ENCODE results near the gene JADE3. TPM values are rescaled to one million over a fixed set of nuclear protein-coding genes. Genes with fewer than 3 reads are reported as not detected.

Gene JADE3
- total RNA-seq, 3 donors from 2014 or later: 7.5 to 20.8 (median 12.8) TPM

DNA sequence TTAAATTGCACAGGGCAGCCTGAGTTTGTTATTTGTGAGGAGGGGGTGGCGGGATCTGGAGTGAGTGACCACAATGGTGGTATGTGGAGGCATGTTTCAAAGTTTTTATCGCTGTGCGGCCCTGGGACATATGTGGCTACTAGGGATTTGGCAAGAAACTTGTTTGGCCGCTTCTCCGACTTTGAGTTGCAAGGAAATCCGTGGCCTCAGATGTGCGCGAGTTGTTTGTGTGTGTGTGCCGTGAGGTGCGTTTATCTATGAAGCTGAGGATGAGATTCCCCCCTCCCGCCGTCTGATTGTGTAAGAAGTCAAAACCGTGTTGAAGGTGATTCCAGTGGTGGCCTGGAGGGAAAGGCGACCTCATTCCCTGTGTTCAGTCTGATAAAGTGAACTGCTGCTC is 1.4 kb downstream of the JADE3 start:
- Histone ChIP-seq H3K36me3 (no peaks in the 10 kb centered on the region), H3K4me3 (peak overlapping the region; percentile 60 to 83 (median 62)), H3K9me3 (peaks cover 0 to 5% of the 10 kb centered on the region in 2 donors), H3K27ac (no peak overlapping the region), H3K27me3 (peaks cover 0 to 17% of the 10 kb centered on the region in 2 donors), H3K4me1 (no peaks in the 10 kb centered on the region)
- DNase-seq (ENCODE audit: low spot score in 2 of 2): peak in 1 of 2 donors; percentile 17
- no peak for TF ChIP-seq POLR2A (IDR thresholded peaks at IDR 0.05)
- TF ChIP-seq POLR2AphosphoS5 (IDR thresholded peaks at IDR 0.05): no peak
- intact Hi-C loops (cut with DNase I; ENCODE audit: low total_unique reads): no loop called here

DNA sequence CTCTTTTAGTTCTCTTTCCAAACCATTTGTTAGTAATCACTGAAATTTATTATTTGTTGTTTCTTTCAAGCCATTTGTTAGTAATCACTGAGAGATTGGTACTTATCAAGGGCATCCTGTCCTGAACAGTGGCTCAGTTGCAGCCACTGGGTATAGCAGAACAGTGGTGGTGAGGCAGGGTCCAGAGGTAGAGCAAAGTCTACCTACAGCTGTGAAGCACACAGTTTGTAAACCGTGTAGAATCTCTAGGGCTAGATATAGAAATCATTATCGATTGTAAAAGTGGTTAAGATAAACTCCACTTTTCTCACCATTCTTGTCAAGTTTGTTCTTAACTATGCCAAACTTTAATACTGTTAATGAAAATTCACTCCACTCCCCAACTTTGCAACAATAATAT is 4.1 kb downstream of the JADE3 start:
- intact Hi-C loops (cut with DNase I; ENCODE audit: low total_unique reads): no loop called here
- H3K9me3 ChIP-seq: peaks cover 0 to 19% of the 10 kb centered on the region in 2 donors
- DNase-seq (ENCODE audit: low spot score in 2 of 2): no peak
- no peaks in the 10 kb centered on the region for H3K4me1 ChIP-seq
- H3K36me3 ChIP-seq: no peaks in the 10 kb centered on the region
- no peak overlapping the region for H3K4me3 ChIP-seq
- H3K27me3 ChIP-seq: peaks cover 0 to 22% of the 10 kb centered on the region in 2 donors
- TF ChIP-seq, protein P1, sequence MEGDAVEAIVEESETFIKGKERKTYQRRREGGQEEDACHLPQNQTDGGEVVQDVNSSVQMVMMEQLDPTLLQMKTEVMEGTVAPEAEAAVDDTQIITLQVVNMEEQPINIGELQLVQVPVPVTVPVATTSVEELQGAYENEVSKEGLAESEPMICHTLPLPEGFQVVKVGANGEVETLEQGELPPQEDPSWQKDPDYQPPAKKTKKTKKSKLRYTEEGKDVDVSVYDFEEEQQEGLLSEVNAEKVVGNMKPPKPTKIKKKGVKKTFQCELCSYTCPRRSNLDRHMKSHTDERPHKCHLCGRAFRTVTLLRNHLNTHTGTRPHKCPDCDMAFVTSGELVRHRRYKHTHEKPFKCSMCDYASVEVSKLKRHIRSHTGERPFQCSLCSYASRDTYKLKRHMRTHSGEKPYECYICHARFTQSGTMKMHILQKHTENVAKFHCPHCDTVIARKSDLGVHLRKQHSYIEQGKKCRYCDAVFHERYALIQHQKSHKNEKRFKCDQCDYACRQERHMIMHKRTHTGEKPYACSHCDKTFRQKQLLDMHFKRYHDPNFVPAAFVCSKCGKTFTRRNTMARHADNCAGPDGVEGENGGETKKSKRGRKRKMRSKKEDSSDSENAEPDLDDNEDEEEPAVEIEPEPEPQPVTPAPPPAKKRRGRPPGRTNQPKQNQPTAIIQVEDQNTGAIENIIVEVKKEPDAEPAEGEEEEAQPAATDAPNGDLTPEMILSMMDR (IDR thresholded peaks at IDR 0.05): no peak
- no peak for TF ChIP-seq POLR2A (IDR thresholded peaks at IDR 0.05)
- no peak for TF ChIP-seq POLR2AphosphoS5 (IDR thresholded peaks at IDR 0.05)
- no peak overlapping the region for H3K27ac ChIP-seq

DNA sequence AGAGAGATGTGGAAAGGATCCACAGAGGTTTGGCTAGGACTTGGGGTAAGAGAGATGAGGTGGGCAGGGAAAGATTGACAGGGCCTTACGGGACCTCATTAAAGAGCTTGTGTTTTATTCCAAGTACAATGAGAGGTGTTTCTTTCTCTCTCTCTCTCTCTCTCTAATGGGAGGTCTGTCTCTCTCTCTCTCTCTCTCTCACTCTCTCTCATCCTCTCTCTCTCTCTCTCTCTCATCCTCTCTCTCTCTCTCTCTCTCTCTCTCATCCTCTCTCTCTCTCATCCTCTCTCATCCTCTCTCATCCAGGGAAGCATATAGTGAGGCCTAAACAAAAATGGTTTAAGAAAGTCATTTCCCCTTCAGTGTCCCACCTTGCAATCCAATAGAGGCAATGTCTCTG is 5.4 kb downstream of the JADE3 start:
- H3K27ac ChIP-seq: no peak overlapping the region
- TF ChIP-seq POLR2A (IDR thresholded peaks at IDR 0.05) (no peak), POLR2AphosphoS5 (IDR thresholded peaks at IDR 0.05) (no peak)
- intact Hi-C loops (cut with DNase I; ENCODE audit: low total_unique reads): no loop called here
- H3K4me3 ChIP-seq: no peak overlapping the region
- DNase-seq (ENCODE audit: low spot score in 2 of 2): no peak
- no peaks in the 10 kb centered on the region for H3K4me1 ChIP-seq
- H3K36me3 ChIP-seq: no peaks in the 10 kb centered on the region
- peaks cover 0 to 22% of the 10 kb centered on the region in 2 donors for H3K27me3 ChIP-seq
- peaks cover 0 to 16% of the 10 kb centered on the region in 2 donors for H3K9me3 ChIP-seq

DNA sequence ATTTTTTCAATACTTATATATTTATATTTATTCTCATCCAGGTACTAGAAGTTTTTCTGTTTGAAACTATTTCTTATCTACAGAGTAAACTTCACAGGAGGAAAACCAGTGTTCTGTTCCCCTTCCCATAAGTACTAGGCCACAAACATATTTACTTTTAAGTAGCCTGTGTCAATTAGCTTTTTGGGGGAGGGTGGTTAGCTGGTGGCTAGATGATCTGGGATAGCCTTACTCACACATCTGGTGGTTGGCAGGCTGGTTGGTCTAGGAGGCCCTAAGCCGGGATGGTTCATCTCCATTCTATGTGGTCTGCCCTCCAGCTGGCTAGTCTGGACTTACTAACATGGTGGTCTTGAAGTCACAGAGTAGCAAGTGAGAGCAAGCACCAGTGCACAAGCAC is 6.2 kb downstream of the JADE3 start:
- peaks cover 0 to 16% of the 10 kb centered on the region in 2 donors for H3K9me3 ChIP-seq
- intact Hi-C loops (cut with DNase I; ENCODE audit: low total_unique reads): no loop called here

DNA sequence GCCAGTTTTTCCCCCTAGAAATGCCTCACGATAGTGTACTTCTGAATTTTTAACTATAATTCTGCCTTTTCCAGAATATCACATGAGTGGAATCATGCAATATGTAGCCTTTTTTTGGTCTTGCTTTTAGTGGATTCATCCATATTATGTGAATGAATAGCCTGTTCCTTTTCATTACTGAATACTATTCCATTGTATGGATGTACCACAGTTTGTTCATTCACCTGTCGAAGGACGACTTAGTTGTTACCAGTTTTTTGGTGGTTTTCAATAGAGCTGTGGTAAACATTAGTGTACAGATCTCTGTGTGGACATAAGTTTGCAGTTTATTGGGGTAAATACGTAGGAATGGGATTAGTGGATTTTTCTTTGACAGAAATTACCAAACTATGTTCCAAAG is 8.0 kb downstream of the JADE3 start:
- DNase-seq (ENCODE audit: low spot score in 2 of 2): no peak
- TF ChIP-seq, protein P1 (IDR thresholded peaks at IDR 0.05): no peak
- TF ChIP-seq POLR2AphosphoS5 (IDR thresholded peaks at IDR 0.05): no peak
- no peak overlapping the region for H3K27ac ChIP-seq
- no peaks in the 10 kb centered on the region for H3K4me1 ChIP-seq
- peaks cover 0 to 16% of the 10 kb centered on the region in 2 donors for H3K9me3 ChIP-seq
- no peaks in the 10 kb centered on the region for H3K36me3 ChIP-seq
- no peak overlapping the region for H3K4me3 ChIP-seq
- intact Hi-C loops (cut with DNase I; ENCODE audit: low total_unique reads): no loop called here
- peaks cover 0 to 27% of the 10 kb centered on the region in 2 donors for H3K27me3 ChIP-seq

More for the DNA sequence above, 6.2 kb downstream of the JADE3 start:
- no peak for TF ChIP-seq POLR2AphosphoS5 (IDR thresholded peaks at IDR 0.05)
- no peak for TF ChIP-seq POLR2A (IDR thresholded peaks at IDR 0.05)
- TF ChIP-seq, protein P1 (IDR thresholded peaks at IDR 0.05): no peak
- no peak for DNase-seq (ENCODE audit: low spot score in 2 of 2)
- Histone ChIP-seq H3K4me3 (no peak overlapping the region), H3K27ac (no peak overlapping the region), H3K36me3 (no peaks in the 10 kb centered on the region), H3K4me1 (no peaks in the 10 kb centered on the region), H3K27me3 (peaks cover 0 to 22% of the 10 kb centered on the region in 2 donors)

DNA sequence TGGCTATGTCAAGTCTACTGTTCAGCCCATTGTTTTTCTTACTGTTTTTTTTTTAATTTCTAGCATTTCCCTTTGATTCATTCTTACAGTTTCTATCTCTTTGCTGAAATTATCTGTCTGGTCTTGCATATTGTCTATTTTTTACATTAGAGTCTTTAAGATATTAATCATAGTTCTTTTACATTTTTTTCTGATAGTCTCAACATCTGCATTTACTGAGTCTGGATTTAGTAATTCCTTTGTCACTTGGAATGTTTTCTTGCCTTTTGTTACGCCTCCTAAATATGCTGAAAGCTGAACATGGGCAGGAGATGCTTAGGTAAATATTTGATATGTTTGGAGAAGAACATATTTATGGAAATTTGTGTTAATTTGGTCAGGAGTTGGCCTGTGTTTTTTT is 10.4 kb downstream of the JADE3 start:
- Histone ChIP-seq H3K4me1 (no peaks in the 10 kb centered on the region), H3K27me3 (peaks cover 0 to 23% of the 10 kb centered on the region in 2 donors), H3K36me3 (no peaks in the 10 kb centered on the region), H3K27ac (no peak overlapping the region), H3K9me3 (peaks cover 0 to 16% of the 10 kb centered on the region in 2 donors), H3K4me3 (no peak overlapping the region)
- DNase-seq (ENCODE audit: low spot score in 2 of 2): no peak
- TF ChIP-seq POLR2AphosphoS5 (IDR thresholded peaks at IDR 0.05) (no peak), POLR2A (IDR thresholded peaks at IDR 0.05) (no peak)
- TF ChIP-seq, protein P1 (IDR thresholded peaks at IDR 0.05): no peak
- intact Hi-C loops (cut with DNase I; ENCODE audit: low total_unique reads): no loop called here
